IMR-90 (cell line): ENCODE measurements around the gene PTPRG. TPM values are rescaled to one million over a fixed set of nuclear protein-coding genes. Genes with fewer than 3 reads are reported as not detected.

Experiments used
- ATAC-seq: fragments of 200-7000 bp; cut with Tn5 transposase; 2 replicates; pipeline ENCODE4 v1.9.1; 2020; ENCODE audit warnings: low read depth, mild to moderate bottlenecking, moderate library complexity
- BruUV-seq: library from RNA; stranded (reverse); fragments of 400-500 nt; replicated peaks from 2 replicates; lab custom pipeline; 2021; lab: Mats Ljungman, UMichigan
- CTCF ChIA-PET: fragments of 300-600 bp; formaldehyde crosslinking; extraction: SDS; loops from one replicate; lab custom pipeline; 2021; ENCODE audit warnings: antibody characterized with exemption; lab: Yijun Ruan, JAX
- POLR2A ChIA-PET: fragments of 300-600 bp; sonication (Branson Sonifier 250); formaldehyde crosslinking; loops from one replicate; lab custom pipeline; 2022; ENCODE audit warnings: antibody characterized with exemption; ENCODE audit not compliant: unreplicated experiment; lab: Charles Lee
- DNase-seq: peaks from one replicate; pipeline ENCODE4 v3.0.0; 2013
- H2AFZ ChIP-seq: replicated peaks from 2 replicates; pipeline ENCODE3; 2013; ENCODE audit warnings: low read length, mild to moderate bottlenecking; ENCODE audit not compliant: poor library complexity
- H2AK5ac ChIP-seq: 2 replicates; pipeline ENCODE4 v1.6.1; 2013; ENCODE audit warnings: low read depth, low read length, inconsistent platforms
- H2AK9ac ChIP-seq: replicated peaks from 2 replicates; pipeline ENCODE3; 2013; ENCODE audit warnings: mild to moderate bottlenecking, low read depth, low read length, moderate library complexity; ENCODE audit not compliant: poor library complexity
- H2BK120ac ChIP-seq: 2 replicates; pipeline ENCODE4 v1.6.1; 2013; ENCODE audit warnings: low read depth, low read length, inconsistent platforms
- H2BK15ac ChIP-seq: 3 replicates; pipeline ENCODE4 v1.6.1; 2013; ENCODE audit warnings: low read depth, low read length, inconsistent platforms
- H2BK20ac ChIP-seq: 2 replicates; pipeline ENCODE4 v1.6.1; 2013; ENCODE audit warnings: low read depth, mild to moderate bottlenecking, inconsistent platforms, low read length, moderate library complexity
- H2BK5ac ChIP-seq: 2 replicates; pipeline ENCODE4 v1.6.1; 2013; ENCODE audit warnings: mild to moderate bottlenecking, low read depth, low read length, inconsistent platforms; ENCODE audit not compliant: poor library complexity, severe bottlenecking
- H3K14ac ChIP-seq: replicated peaks from 2 replicates; pipeline ENCODE4 v1.6.1; 2013; ENCODE audit warnings: low read depth, low read length, inconsistent platforms
- H3K18ac ChIP-seq: 2 replicates; pipeline ENCODE4 v1.6.1; 2013; ENCODE audit warnings: low read depth, low read length, control low read depth
- H3K23ac ChIP-seq: 2 replicates; pipeline ENCODE4 v1.6.1; 2013; ENCODE audit warnings: low read depth, low read length, inconsistent platforms
- H3K27ac ChIP-seq: 2 replicates; pipeline ENCODE4 v1.5.1; 2013; ENCODE audit warnings: mild to moderate bottlenecking, control low read depth, low read length; ENCODE audit not compliant: insufficient read depth
- H3K27me3 ChIP-seq: 2 replicates; pipeline ENCODE4 v1.6.1; 2013; ENCODE audit warnings: low read length; ENCODE audit not compliant: control insufficient read depth, insufficient read depth
- H3K36me3 ChIP-seq: 2 replicates; pipeline ENCODE4 v1.6.1; 2013; ENCODE audit warnings: low read length, mixed read lengths; ENCODE audit not compliant: control insufficient read depth, insufficient read depth
- H3K4ac ChIP-seq: 2 replicates; pipeline ENCODE4 v1.6.1; 2013; ENCODE audit warnings: low read depth, low read length, inconsistent platforms
- H3K4me1 ChIP-seq: 2 replicates; pipeline ENCODE4 v1.6.1; 2013; ENCODE audit warnings: low read length, mixed read lengths; ENCODE audit not compliant: control insufficient read depth, insufficient read depth
- H3K4me2 ChIP-seq: 2 replicates; pipeline ENCODE4 v1.6.1; 2013; ENCODE audit warnings: low read depth, mild to moderate bottlenecking, control low read depth, low read length, moderate library complexity
- H3K4me3 ChIP-seq: 2 replicates; pipeline ENCODE4 v1.5.1; 2013; ENCODE audit warnings: low read depth, mild to moderate bottlenecking, control low read depth, low read length, moderate library complexity; ENCODE audit not compliant: insufficient read depth
- H3K56ac ChIP-seq: 2 replicates; pipeline ENCODE4 v1.6.1; 2013; ENCODE audit warnings: low read length, inconsistent platforms; ENCODE audit not compliant: insufficient read depth; ENCODE audit errors: extremely low read depth
- H3K79me1 ChIP-seq, 2 experiments: 2 replicates each; pipeline ENCODE4 v1.6.1; 2013; ENCODE audit warnings: low read length in 2 of 2, inconsistent platforms in 1 of 2, low read depth in 1 of 2
- H3K9ac ChIP-seq: 2 replicates; pipeline ENCODE4 v1.6.1; 2013; ENCODE audit warnings: low read depth, low read length, control low read depth
- H3K9me1 ChIP-seq: 2 replicates; pipeline ENCODE4 v1.6.1; 2013; ENCODE audit warnings: low read length, inconsistent platforms; ENCODE audit not compliant: insufficient read depth
- H3K9me3 ChIP-seq: 2 replicates; pipeline ENCODE4 v1.6.1; 2013; ENCODE audit warnings: low read length; ENCODE audit not compliant: control insufficient read depth, insufficient read depth
- H4K20me1 ChIP-seq: 2 replicates; pipeline ENCODE4 v1.6.1; 2013; ENCODE audit warnings: low read length, inconsistent platforms; ENCODE audit not compliant: insufficient read depth
- H4K5ac ChIP-seq: 2 replicates; pipeline ENCODE4 v1.6.1; 2013; ENCODE audit warnings: mild to moderate bottlenecking, low read depth, low read length, control low read depth
- H4K8ac ChIP-seq, 2 experiments: 2 replicates each; pipeline ENCODE4 v1.6.1; 2013; ENCODE audit warnings: low read depth in 2 of 2, low read length in 2 of 2, control low read depth in 1 of 2, inconsistent platforms in 1 of 2
- H4K91ac ChIP-seq: 2 replicates; pipeline ENCODE4 v1.6.1; 2013; ENCODE audit warnings: low read depth, low read length, inconsistent platforms; ENCODE audit not compliant: insufficient read depth
- BHLHE40 ChIP-seq: fragments of 150-350 bp; IDR thresholded peaks from 2 replicates; pipeline ENCODE4 v1.6.1; 2016; ENCODE audit warnings: mild to moderate bottlenecking, low read depth, low read length
- CEBPB ChIP-seq: IDR thresholded peaks from 2 replicates; pipeline ENCODE4 v1.6.1; 2012; ENCODE audit warnings: low read depth, low read length, improper control_type of control experiment
- CHD1 ChIP-seq: IDR thresholded peaks from 2 replicates; pipeline ENCODE4 v1.6.1; 2012; ENCODE audit warnings: low read depth, low read length, improper control_type of control experiment
- CTCF ChIP-seq: conservative IDR thresholded peaks from 2 replicates; pipeline ENCODE4 v1.5.1; 2012; ENCODE audit warnings: mild to moderate bottlenecking, low read depth, low read length, improper control_type of control experiment
- FOS ChIP-seq: fragments of 150-350 bp; IDR thresholded peaks from 2 replicates; pipeline ENCODE4 v1.6.1; 2016; ENCODE audit warnings: low read depth, low read length
- MAFK ChIP-seq: IDR thresholded peaks from 2 replicates; pipeline ENCODE4 v1.6.1; 2012; ENCODE audit warnings: low read depth, low read length, improper control_type of control experiment
- MAZ ChIP-seq: IDR thresholded peaks from 2 replicates; pipeline ENCODE4 v1.6.1; 2012; ENCODE audit warnings: low read depth, mild to moderate bottlenecking, low read length, improper control_type of control experiment, moderate library complexity, borderline replicate concordance
- MXI1 ChIP-seq: IDR thresholded peaks from 2 replicates; pipeline ENCODE4 v1.6.1; 2012; ENCODE audit warnings: low read depth, mild to moderate bottlenecking, low read length, moderate library complexity, borderline replicate concordance
- NFE2L2 ChIP-seq: fragments of 150-350 bp; IDR thresholded peaks from 2 replicates; pipeline ENCODE4 v1.6.1; 2016; ENCODE audit warnings: low read depth, mild to moderate bottlenecking, low read length
- POLR2A ChIP-seq: IDR thresholded peaks from 2 replicates; pipeline ENCODE4 v1.6.1; 2012; ENCODE audit warnings: mild to moderate bottlenecking, low read depth, low read length
- RAD21 ChIP-seq: IDR thresholded peaks from 2 replicates; pipeline ENCODE4 v1.6.1; 2012; ENCODE audit warnings: low read length, improper control_type of control experiment
- RCOR1 ChIP-seq: IDR thresholded peaks from 2 replicates; pipeline ENCODE4 v1.6.1; 2012; ENCODE audit warnings: mild to moderate bottlenecking, low read length, improper control_type of control experiment; ENCODE audit not compliant: insufficient replicate concordance
- RFX5 ChIP-seq: IDR thresholded peaks from 2 replicates; pipeline ENCODE4 v1.8.0; 2012; ENCODE audit warnings: low read depth, mild to moderate bottlenecking, low read length, moderate library complexity
- SMC3 ChIP-seq: fragments of 150-350 bp; IDR thresholded peaks from 2 replicates; pipeline ENCODE4 v1.6.1; 2016; ENCODE audit warnings: low read depth, mild to moderate bottlenecking, antibody characterized with exemption, low read length, moderate library complexity
- USF2 ChIP-seq: fragments of 150-350 bp; IDR thresholded peaks from 2 replicates; pipeline ENCODE4 v1.6.1; 2017; ENCODE audit warnings: mild to moderate bottlenecking, antibody characterized with exemption, low read length, low read depth
- WGBS, 2 experiments: methylation state at CpG; one replicate each; pipeline versions ENCODE4 v1.1.5 to v1.1.7; 2013; ENCODE audit warnings: missing lambda C conversion rate in 2 of 2; ENCODE audit not compliant: insufficient read length in 1 of 2; ENCODE audit errors: extremely low coverage in 2 of 2; 5-methylcytosine and 5-hydroxymethylcytosine counted together
- dilution Hi-C: fragments of 300-500 bp; cut with HindIII; formaldehyde crosslinking; loops from one replicate; pipeline ENCODE4 v1.14.3; 2018; ENCODE audit warnings: low sequenced_read_pairs; ENCODE audit not compliant: unreplicated experiment
- in situ Hi-C: fragments of 300-500 bp; cut with MboI; formaldehyde crosslinking; loops from 3 replicates; pipeline ENCODE4 v1.14.3; 2019; ENCODE audit warnings: low sequenced_read_pairs, inconsistent platforms, mixed read lengths
- intact Hi-C: fragments of 100-400 bp; cut with micrococcal nuclease; formaldehyde crosslinking; loops from 2 replicates; pipeline ENCODE4 v1.10.0; 2022
- polyA plus RNA-seq, 3 experiments: library from polyadenylated mRNA; depleted of rRNA; stranded (reverse); fragments of >200 nt; gene quantifications; 2 replicates each; pipeline ENCODE4 v1.2.3, GENCODE V29; 2012; ENCODE audit warnings: low replicate concordance in 1 of 3
- total RNA-seq: library from RNA; depleted of rRNA; stranded (reverse); fragments of >200 nt; gene quantifications from 2 replicates; pipeline ENCODE4 v1.2.3, GENCODE V29; 2012
- TF ChIP-seq, protein P1 (sequence below): fragments of 150-350 bp; IDR thresholded peaks from 2 replicates; pipeline ENCODE4 v1.6.1; 2016; ENCODE audit warnings: low read depth, mild to moderate bottlenecking, low read length, moderate library complexity, borderline replicate concordance

Gene PTPRG
- total and polyA plus RNA-seq, 2 of the 4 experiments (the other 2 are of a cell fraction), result 7.7 to 31.0 TPM

DNA sequence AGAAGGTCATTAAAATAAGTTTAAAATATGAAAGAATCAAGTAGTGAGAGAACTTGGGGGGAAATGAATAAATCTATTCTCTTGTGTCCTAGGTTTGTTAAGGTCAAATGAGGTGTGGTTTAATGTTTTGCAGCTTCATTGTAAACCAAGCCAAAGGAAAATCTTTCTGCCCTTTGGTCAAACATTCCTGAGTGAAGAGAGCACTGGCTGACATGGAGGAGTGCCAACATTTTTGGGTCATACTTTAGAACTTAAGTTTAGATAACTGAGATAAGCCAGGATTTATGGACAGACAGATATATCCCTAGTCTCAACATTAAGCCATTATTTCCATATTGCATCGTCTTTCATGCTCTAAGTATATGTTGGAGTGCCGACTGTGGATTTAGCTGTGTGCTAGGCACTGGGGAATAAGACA, 66.4 kb downstream of the PTPRG start:
- Histone ChIP-seq H4K5ac (no peak overlapping the region), H3K4me3 (no peak overlapping the region), H3K14ac (no peak overlapping the region), H3K79me1 (peaks cover 29 to 46% of the 10 kb centered on the region in 2 experiments), H3K4me1 (peaks cover 14% of the 10 kb centered on the region), H3K9me3 (no peaks in the 10 kb centered on the region; the same call in 1 of the 2 replicates), H4K91ac (no peak overlapping the region), H2BK20ac (peak overlapping the region; percentile 5; the same call in 1 of the 2 replicates), H3K9ac (no peak overlapping the region), H3K18ac (no peak overlapping the region), H2BK120ac (no peak overlapping the region; the same call in 1 of the 2 replicates), H2AK5ac (no peak overlapping the region), H3K9me1 (peaks cover 14% of the 10 kb centered on the region), H3K4ac (0 out of 2 replicates have a peak overlapping the region, but pooled peaks have one; percentile 17), H2AK9ac (no peak overlapping the region), H4K8ac (no peak overlapping the region), H2BK15ac (no peak overlapping the region), H3K36me3 (peaks cover 2% of the 10 kb centered on the region; the same call in 1 of the 2 replicates), H3K56ac (no peak overlapping the region), H2BK5ac (peak overlapping the region; percentile 34), H4K20me1 (peaks cover 10% of the 10 kb centered on the region; the same call in 1 of the 2 replicates), H3K27ac (no peak overlapping the region), H3K23ac (no peak overlapping the region), H3K4me2 (no peak overlapping the region), H3K27me3 (no peaks in the 10 kb centered on the region), H2AFZ (no peak overlapping the region)
- CTCF ChIA-PET, result interaction anchor here (0.6 kb wide), 1 partner anchor 147 kb away, joined by 3 read pairs; no protein-coding TSS in a partner anchor
- in situ Hi-C loops, result no loop called here
- dilution Hi-C loops, result no loop called here
- intact Hi-C loops, result loop anchor here (5.0 kb wide), 1 partner anchor 65 kb away; the partner anchor contains the start of gene PTPRG
- TF ChIP-seq FOS, result no peak
- TF ChIP-seq MXI1, result no peak
- no peak for TF ChIP-seq CTCF
- no peak for TF ChIP-seq MAZ
- no peak for TF ChIP-seq RAD21
- no peak for TF ChIP-seq MAFK
- 0 out of 2 replicates have a peak, but pooled peaks have one; percentile 12 for TF ChIP-seq BHLHE40
- TF ChIP-seq CEBPB, result peak; percentile 60; the same call in 1 of the 2 replicates
- TF ChIP-seq, protein P1, sequence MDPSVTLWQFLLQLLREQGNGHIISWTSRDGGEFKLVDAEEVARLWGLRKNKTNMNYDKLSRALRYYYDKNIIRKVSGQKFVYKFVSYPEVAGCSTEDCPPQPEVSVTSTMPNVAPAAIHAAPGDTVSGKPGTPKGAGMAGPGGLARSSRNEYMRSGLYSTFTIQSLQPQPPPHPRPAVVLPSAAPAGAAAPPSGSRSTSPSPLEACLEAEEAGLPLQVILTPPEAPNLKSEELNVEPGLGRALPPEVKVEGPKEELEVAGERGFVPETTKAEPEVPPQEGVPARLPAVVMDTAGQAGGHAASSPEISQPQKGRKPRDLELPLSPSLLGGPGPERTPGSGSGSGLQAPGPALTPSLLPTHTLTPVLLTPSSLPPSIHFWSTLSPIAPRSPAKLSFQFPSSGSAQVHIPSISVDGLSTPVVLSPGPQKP, result no peak
- TF ChIP-seq RCOR1, result peak; percentile 20
- peak; percentile 7; the same call in 1 of the 2 replicates for TF ChIP-seq NFE2L2
- TF ChIP-seq POLR2A, result no peak
- no peak for TF ChIP-seq RFX5
- no peak for TF ChIP-seq SMC3
- no peak for TF ChIP-seq CHD1
- no peak for TF ChIP-seq USF2
- POLR2A ChIA-PET, result no interaction called here
- peak; percentile 81 for ATAC-seq
- peak; percentile 93 for DNase-seq
- BruUV-seq, result no TSS peak
- WGBS, 2 experiments, result no CpG with 5 or more reads among the region's 2 CpGs
